GM23338 (cell line): ENCODE data around the gene DOCK4. TPM values are rescaled to one million over a fixed set of nuclear protein-coding genes. Genes with fewer than 3 reads are reported as not detected.

Experiments
- ATAC-seq: fragments of 200-7000 bp; cut with Tn5 transposase; 3 replicates; pipeline ENCODE4 v1.9.1; 2020
- DNase-seq: peaks from one replicate; pipeline ENCODE4 v3.0.0-alpha.2; 2015; ENCODE audit warnings: low spot score
- H2AFZ ChIP-seq: fragments of 200-600 bp; sonication (generic); 2 replicates; pipeline ENCODE4 v1.8.0; 2016; ENCODE audit warnings: antibody characterized with exemption, mild to moderate bottlenecking, moderate library complexity
- H3F3A ChIP-seq: fragments of 200-600 bp; sonication (generic); replicated peaks from 2 replicates; pipeline ENCODE4 v1.8.0; 2017; ENCODE audit warnings: antibody characterized with exemption, mixed run types, low read depth
- H3K27ac ChIP-seq: fragments of 200-600 bp; sonication (generic); 2 replicates; pipeline ENCODE4 v1.6.1; 2016; ENCODE audit warnings: low read depth
- H3K27me3 ChIP-seq: fragments of 200-600 bp; sonication (generic); 2 replicates; pipeline ENCODE4 v1.8.0; 2016; ENCODE audit warnings: mild to moderate bottlenecking, mixed run types, moderate library complexity; ENCODE audit not compliant: insufficient read depth
- H3K36me3 ChIP-seq: fragments of 200-600 bp; sonication (generic); 2 replicates; pipeline ENCODE4 v1.8.0; 2016; ENCODE audit warnings: mild to moderate bottlenecking; ENCODE audit not compliant: insufficient read depth
- H3K4me1 ChIP-seq: fragments of 200-600 bp; sonication (generic); 2 replicates; pipeline ENCODE4 v1.8.0; 2016; ENCODE audit warnings: mild to moderate bottlenecking, moderate library complexity; ENCODE audit not compliant: insufficient read depth
- H3K4me2 ChIP-seq: fragments of 200-600 bp; sonication (generic); 2 replicates; pipeline ENCODE4 v1.7.1; 2017; ENCODE audit warnings: mixed run types
- H3K4me3 ChIP-seq: fragments of 200-600 bp; sonication (generic); 2 replicates; pipeline ENCODE4 v1.6.1; 2016; ENCODE audit warnings: mixed run types
- H3K79me2 ChIP-seq: fragments of 200-600 bp; sonication (generic); replicated peaks from 2 replicates; pipeline ENCODE4 v1.8.0; 2017; ENCODE audit warnings: mild to moderate bottlenecking; ENCODE audit not compliant: insufficient read depth
- H3K9me2 ChIP-seq: fragments of 200-600 bp; sonication (generic); 2 replicates; pipeline ENCODE4 v1.8.0; 2017; ENCODE audit not compliant: insufficient read depth
- H4K20me1 ChIP-seq: fragments of 200-600 bp; sonication (generic); replicated peaks from 2 replicates; pipeline ENCODE4 v1.8.0; 2017; ENCODE audit warnings: mild to moderate bottlenecking; ENCODE audit not compliant: insufficient read depth
- H3K27ac Mint-ChIP-seq: 2 replicates; pipeline ENCODE4 v1.8.0; 2020; ENCODE audit warnings: inconsistent platforms, mild to moderate bottlenecking, moderate library complexity, mixed read lengths
- H3K27me3 Mint-ChIP-seq: 3 replicates; pipeline ENCODE4 v1.8.0; 2022; ENCODE audit warnings: low read depth, mild to moderate bottlenecking, moderate library complexity, mixed read lengths, inconsistent platforms; ENCODE audit not compliant: insufficient read depth, poor library complexity
- H3K36me3 Mint-ChIP-seq: 3 replicates; pipeline ENCODE4 v1.8.0; 2021; ENCODE audit warnings: low read depth, mild to moderate bottlenecking, inconsistent platforms, moderate library complexity, mixed read lengths
- H3K4me1 Mint-ChIP-seq: 3 replicates; pipeline ENCODE4 v1.8.0; 2020; ENCODE audit warnings: mild to moderate bottlenecking, inconsistent platforms, mixed read lengths
- H3K4me3 Mint-ChIP-seq: 3 replicates; pipeline ENCODE4 v1.8.0; 2021; ENCODE audit warnings: moderate library complexity, mild to moderate bottlenecking, inconsistent platforms, mixed read lengths
- H3K9me3 Mint-ChIP-seq: 3 replicates; pipeline ENCODE4 v1.8.0; 2020; ENCODE audit warnings: moderate library complexity, mild to moderate bottlenecking, inconsistent platforms, mixed read lengths
- CREB1 ChIP-seq: fragments of 250-450 bp; sonication (Bioruptor Pico); IDR thresholded peaks from 2 replicates; pipeline ENCODE4 v1.5.0; 2020; ENCODE audit warnings: low read depth, mild to moderate bottlenecking, moderate library complexity
- CTCF ChIP-seq, 2 experiments: fragments of 200-600 bp in 1 of 2; sonication (generic) in 1 of 2; conservative IDR thresholded peaks; 2 replicates each; pipeline versions ENCODE4 v1.5.1 to v1.6.1; 2016 to 2017; ENCODE audit warnings: antibody characterized with exemption in 2 of 2, low read depth in 2 of 2, mild to moderate bottlenecking in 2 of 2, moderate library complexity in 1 of 2
- ETS1 ChIP-seq: IDR thresholded peaks from 2 replicates; pipeline ENCODE4 v1.6.1; 2016; ENCODE audit warnings: antibody characterized with exemption
- EZH2 ChIP-seq: fragments of 200-600 bp; sonication (generic); IDR thresholded peaks from one replicate; pipeline ENCODE4 v1.8.0; 2017; ENCODE audit warnings: antibody characterized with exemption, mild to moderate bottlenecking, low read depth; ENCODE audit not compliant: unreplicated experiment
- EZH2phosphoT487 ChIP-seq: fragments of 200-600 bp; sonication (generic); IDR thresholded peaks from one replicate; pipeline ENCODE4 v1.8.1; 2018; ENCODE audit warnings: antibody characterized with exemption; ENCODE audit not compliant: unreplicated experiment
- JUNB ChIP-seq: IDR thresholded peaks from one replicate; pipeline ENCODE4 v1.6.1; 2016; ENCODE audit warnings: antibody characterized with exemption; ENCODE audit not compliant: unreplicated experiment
- NANOG ChIP-seq: IDR thresholded peaks from 2 replicates; pipeline ENCODE4 v1.6.1; 2016; ENCODE audit warnings: antibody characterized with exemption, borderline replicate concordance
- POLR2AphosphoS5 ChIP-seq: IDR thresholded peaks from 2 replicates; pipeline ENCODE4 v1.6.1; 2016; ENCODE audit warnings: antibody characterized with exemption, low read depth
- REST ChIP-seq: IDR thresholded peaks from one replicate; pipeline ENCODE4 v1.6.1; 2018; ENCODE audit warnings: antibody characterized with exemption; ENCODE audit not compliant: unreplicated experiment
- STAT1 ChIP-seq: IDR thresholded peaks from one replicate; pipeline ENCODE4 v1.6.1; 2016; ENCODE audit warnings: antibody characterized with exemption; ENCODE audit not compliant: unreplicated experiment
- ZNF114 ChIP-seq: fragments of 250-450 bp; sonication (Bioruptor Pico); IDR thresholded peaks from 2 replicates; pipeline ENCODE4 v1.5.0; 2020; ENCODE audit warnings: mild to moderate bottlenecking, moderate library complexity
- ZNF331 ChIP-seq: fragments of 250-450 bp; sonication (Bioruptor Pico); IDR thresholded peaks from 2 replicates; pipeline ENCODE4 v1.5.0; 2020; ENCODE audit warnings: low read depth, mild to moderate bottlenecking, moderate library complexity
- ZNF462 ChIP-seq: fragments of 250-450 bp; sonication (Bioruptor Pico); IDR thresholded peaks from 2 replicates; pipeline ENCODE4 v1.5.0; 2020; ENCODE audit warnings: mild to moderate bottlenecking, moderate library complexity
- polyA plus RNA-seq: library from polyadenylated mRNA; unstranded; fragments of >200 nt; fragmentation: Nextera tagmentation; extraction: Ambion mirVana; gene quantifications from 2 replicates; pipeline ENCODE4 v1.2.1, GENCODE V29; 2016
- total RNA-seq: library from RNA; depleted of rRNA; stranded (reverse); fragments of >200 nt; shearing (Covaris generic); gene quantifications from 2 replicates; pipeline ENCODE4 v1.2.3, GENCODE V29; 2014

DOCK4 gene
- total and polyA plus RNA-seq, 2 experiments from 2014 or later: 6.3 to 33.8 TPM

- Histone ChIP-seq H3K36me3 (no peaks in the 10 kb centered on the region), H3K4me3 (no peak overlapping the region), H3K27ac (no peak overlapping the region), H3K27me3 (no peaks in the 10 kb centered on the region), H3K79me2 (no peaks in the 10 kb centered on the region), H3F3A (no peaks in the 10 kb centered on the region), H2AFZ (no peak overlapping the region), H3K4me2 (no peak overlapping the region), H4K20me1 (no peaks in the 10 kb centered on the region), H3K9me2 (no peaks in the 10 kb centered on the region; the same call in 1 of the 2 replicates), H3K4me1 (no peaks in the 10 kb centered on the region)
- H3K27me3 Mint-ChIP-seq: no peaks in the 10 kb centered on the region
- no peaks in the 10 kb centered on the region for H3K9me3 Mint-ChIP-seq
- H3K4me1 Mint-ChIP-seq: no peaks in the 10 kb centered on the region
- TF ChIP-seq REST: no peak
- no peak for TF ChIP-seq EZH2phosphoT487
- TF ChIP-seq POLR2AphosphoS5: no peak
- TF ChIP-seq ZNF462 (CRISPR knock-in tag): no peak
- TF ChIP-seq ZNF331 (CRISPR knock-in tag): no peak
- TF ChIP-seq EZH2: no peak
- TF ChIP-seq ETS1: no peak
- no peak for TF ChIP-seq JUNB
- TF ChIP-seq STAT1: no peak
- no peak for TF ChIP-seq NANOG
- no peak for TF ChIP-seq CREB1
- no peak for TF ChIP-seq CTCF (conservative IDR thresholded peaks at IDR 0.05; ENCODE audit: low read depth in 2 of 2)
- TF ChIP-seq ZNF114 (CRISPR knock-in tag): no peak
- H3K4me3 Mint-ChIP-seq: no peak overlapping the region
- ATAC-seq (no peak), DNase-seq (no peak)
- no peak overlapping the region for H3K27ac Mint-ChIP-seq
- peaks cover 16% of the 10 kb centered on the region; the same call in 2 of the 3 replicates for H3K36me3 Mint-ChIP-seq
Observed at GRCh38 chr7:111893190-111893589, 313.0 kb downstream of the DOCK4 start.
